Left lobe of liver (tissue), 2 donors: Measurements from ENCODE around the gene ALDH1B1. TPM values are rescaled to one million over a fixed set of nuclear protein-coding genes. Genes with fewer than 3 reads are reported as not detected.
A peak's percentile ranks its signal among the peaks of the same experiment; 100 is the strongest.
"Not testable (repeated sequence)": the region's sequence is repeated elsewhere in the genome, so short reads cannot be mapped to it uniquely, and the experiment has no call there.

Experiments
- ATAC-seq: fragments of 200-7000 bp; cut with Tn5 transposase; one replicate; pipeline ENCODE4 v1.9.1; 2020; ENCODE audit warnings: mild to moderate bottlenecking, moderate library complexity
- DNase-seq: peaks from one replicate; pipeline ENCODE4 v3.0.0-alpha.2; 2020; ENCODE audit warnings: low spot score
- total RNA-seq: library from RNA; stranded (reverse); gene quantifications from one replicate; pipeline ENCODE4 v1.2.1, GENCODE V29; 2021
- donor health status: DM: no; HTN: no; CAD: no; lungs with moderate emphysema.
- donor health status: DM: no; HTN: yes; CAD: no.

The ALDH1B1 gene
- total RNA-seq, 1 donor from 2014 or later: 53.7 TPM

DNA sequence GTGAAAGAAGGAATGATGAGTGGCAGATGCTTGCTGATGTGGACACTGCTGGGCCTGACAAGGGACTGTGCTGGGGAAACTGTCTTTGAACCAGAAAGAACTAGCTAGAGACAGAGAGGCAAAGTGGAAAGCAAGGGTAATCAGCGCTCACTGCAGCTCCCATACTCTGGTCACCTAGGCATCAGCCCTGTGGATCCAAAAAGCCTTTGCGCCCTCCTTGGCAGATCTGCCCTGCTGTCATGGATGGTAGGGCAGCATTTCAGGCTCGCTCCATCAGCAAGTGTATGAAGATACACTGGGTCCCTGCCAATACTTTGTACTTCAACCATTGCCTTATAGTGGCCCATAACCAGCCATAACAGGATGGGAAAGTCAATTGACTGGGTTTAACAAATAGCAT lies 6.6 kb upstream of the ALDH1B1 start:
- DNase-seq: no peak
- ATAC-seq: peak; percentile 9

DNA sequence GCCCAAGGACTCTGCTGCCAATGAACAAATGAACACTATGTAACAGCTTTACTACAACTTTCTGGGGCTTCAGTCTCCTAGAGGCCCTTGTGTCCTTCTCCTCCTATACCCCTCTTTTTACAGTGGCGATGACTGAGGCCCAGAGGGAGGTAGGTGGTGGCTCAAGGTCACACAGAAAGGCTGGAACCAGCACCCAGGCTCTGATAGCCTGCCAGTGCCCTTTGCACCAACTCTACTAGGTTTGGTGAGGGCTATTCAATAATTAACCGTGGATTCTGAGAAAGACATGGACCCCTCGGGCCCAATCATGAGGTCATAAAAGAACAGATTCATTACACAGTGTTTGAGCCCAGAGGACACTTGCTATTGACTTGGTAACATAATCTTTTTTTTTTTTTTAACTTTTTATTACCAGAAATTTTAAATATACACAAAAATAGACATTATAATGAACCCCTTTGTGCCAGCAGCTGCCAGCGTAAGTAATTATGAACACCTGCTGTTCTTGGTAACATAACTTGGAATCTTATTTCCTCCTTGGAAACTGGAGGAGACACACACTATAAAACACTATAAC lies 6.1 kb upstream of the ALDH1B1 start:
- ATAC-seq (peak; percentile 80), DNase-seq (peak; percentile 86)

- no peak for DNase-seq
- ATAC-seq: no peak
Measured at GRCh38 chr9:38387066-38387465, 5.4 kb upstream of the ALDH1B1 start.

GRCh38 chr9:38387751-38388150 lies 4.8 kb upstream of the ALDH1B1 start:
- no peak for ATAC-seq
- DNase-seq: no peak

GRCh38 chr9:38388283-38389223 lies 3.9 kb upstream of the ALDH1B1 start:
- DNase-seq: peak; percentile 85
- peak; percentile 50 for ATAC-seq

DNA sequence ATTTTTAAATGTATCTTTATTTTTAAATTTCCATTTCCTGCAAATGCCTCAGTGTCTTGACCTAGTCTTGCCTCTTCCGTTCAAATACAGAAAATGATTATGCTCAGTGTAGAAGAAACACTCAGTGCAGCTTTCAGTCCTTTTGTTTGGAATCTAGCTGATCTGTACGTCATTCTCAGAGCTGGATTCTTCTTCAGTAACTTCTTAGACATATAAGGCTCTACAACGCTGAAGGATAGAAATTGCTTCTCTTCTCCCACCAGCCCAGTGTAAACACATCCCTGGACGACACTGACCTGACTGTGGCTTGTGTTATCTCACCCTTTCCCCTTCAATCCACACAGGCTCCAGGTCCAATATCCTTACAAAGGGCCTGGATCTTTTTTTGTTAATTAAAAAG lies 3.2 kb upstream of the ALDH1B1 start:
- no peak for DNase-seq

GRCh38 chr9:38390442-38390841 lies 2.1 kb upstream of the ALDH1B1 start:
- ATAC-seq (no peak), DNase-seq (no peak)

More for the DNA sequence above, 3.2 kb upstream of the ALDH1B1 start:
- peak; percentile 20 for ATAC-seq

DNA sequence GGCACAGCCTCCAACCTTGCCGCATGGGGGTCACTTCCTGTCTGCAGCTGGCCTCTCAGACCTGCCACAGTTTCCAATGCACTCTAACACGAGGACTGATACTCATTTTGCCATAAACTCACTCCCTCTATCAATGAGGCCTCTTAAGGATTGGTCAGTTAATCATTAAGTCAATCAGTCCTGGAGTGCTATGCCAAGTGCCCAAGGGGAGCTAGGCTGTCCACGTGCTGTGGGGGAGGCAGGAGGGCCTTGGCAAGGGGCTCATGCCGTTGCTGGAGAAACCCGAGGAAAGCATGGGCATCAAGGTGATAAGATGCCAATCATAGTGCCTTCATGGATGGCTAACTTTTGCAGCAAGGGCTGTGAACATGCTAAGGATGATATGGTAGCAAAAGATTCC lies 1.7 kb upstream of the ALDH1B1 start:
- ATAC-seq: peak; percentile 2
- DNase-seq: peak; percentile 53

GRCh38 chr9:38391278-38392118 lies 1.0 kb upstream of the ALDH1B1 start:
- DNase-seq (no peak), ATAC-seq (no peak)

DNA sequence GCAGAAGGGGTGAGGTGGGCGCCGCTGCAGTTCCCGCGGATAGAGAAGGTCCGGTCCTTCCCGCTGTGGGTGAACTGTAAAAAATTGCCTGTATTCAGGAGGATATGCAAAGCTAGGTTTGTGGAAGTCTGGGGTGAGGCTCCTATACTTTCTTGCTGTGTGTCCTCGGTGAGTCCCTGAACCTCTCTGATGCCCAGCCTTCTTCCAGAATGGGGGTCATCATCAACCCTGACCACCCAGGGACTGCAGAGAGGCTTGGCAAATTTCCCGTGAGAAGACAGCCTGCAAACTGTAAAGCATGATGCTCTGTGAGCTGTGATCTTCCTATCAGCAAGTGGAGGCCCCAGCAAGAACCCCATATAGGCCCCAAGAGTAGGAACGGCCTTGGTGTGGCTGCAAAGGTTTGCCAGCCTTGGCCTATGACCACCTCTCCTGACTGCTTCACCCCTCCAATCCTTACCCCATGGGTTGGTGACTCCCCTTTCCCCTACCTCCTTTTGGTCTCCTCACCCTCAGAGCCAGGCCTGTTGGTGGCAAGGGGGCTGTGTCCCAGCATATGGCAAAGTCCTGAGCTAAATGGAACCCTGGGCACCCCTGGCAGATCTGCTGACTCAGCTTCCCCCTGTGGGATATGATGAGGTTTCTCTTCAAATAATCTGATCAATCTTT lies 760 bp downstream of the ALDH1B1 start:
- DNase-seq (no peak), ATAC-seq (no peak)

DNA sequence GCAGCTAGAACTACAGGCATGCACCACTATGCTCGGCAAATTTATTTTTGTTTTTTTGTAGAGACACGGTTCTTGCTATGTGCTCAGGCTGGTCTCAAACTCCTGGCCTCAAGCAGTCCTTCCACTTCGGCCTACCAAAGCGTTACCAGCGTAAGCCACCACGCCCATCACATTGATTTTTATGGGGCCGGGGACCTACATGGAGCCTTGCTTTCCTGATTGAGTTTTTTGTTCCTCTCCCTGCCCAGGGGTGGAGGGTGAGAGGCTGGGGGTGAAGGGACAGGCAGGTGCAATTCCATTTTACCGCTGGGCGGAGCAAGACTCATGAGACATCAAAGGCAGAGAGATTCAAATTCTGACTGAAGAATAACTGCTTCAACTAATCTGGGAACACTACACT lies 1.9 kb downstream of the ALDH1B1 start:
- ATAC-seq (no peak), DNase-seq (no peak)

DNA sequence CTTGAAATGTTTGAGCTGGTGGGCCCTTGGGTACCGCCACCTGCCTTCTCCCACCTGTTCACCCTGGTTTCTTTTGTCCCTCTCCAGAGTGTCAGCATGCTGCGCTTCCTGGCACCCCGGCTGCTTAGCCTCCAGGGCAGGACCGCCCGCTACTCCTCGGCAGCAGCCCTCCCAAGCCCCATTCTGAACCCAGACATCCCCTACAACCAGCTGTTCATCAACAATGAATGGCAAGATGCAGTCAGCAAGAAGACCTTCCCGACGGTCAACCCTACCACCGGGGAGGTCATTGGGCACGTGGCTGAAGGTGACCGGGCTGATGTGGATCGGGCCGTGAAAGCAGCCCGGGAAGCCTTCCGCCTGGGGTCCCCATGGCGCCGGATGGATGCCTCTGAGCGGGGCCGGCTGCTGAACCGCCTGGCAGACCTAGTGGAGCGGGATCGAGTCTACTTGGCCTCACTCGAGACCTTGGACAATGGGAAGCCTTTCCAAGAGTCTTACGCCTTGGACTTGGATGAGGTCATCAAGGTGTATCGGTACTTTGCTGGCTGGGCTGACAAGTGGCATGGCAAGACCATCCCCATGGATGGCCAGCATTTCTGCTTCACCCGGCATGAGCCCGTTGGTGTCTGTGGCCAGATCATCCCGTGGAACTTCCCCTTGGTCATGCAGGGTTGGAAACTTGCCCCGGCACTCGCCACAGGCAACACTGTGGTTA lies 3.3 kb downstream of the ALDH1B1 start:
- ATAC-seq (no peak), DNase-seq (no peak)

DNA sequence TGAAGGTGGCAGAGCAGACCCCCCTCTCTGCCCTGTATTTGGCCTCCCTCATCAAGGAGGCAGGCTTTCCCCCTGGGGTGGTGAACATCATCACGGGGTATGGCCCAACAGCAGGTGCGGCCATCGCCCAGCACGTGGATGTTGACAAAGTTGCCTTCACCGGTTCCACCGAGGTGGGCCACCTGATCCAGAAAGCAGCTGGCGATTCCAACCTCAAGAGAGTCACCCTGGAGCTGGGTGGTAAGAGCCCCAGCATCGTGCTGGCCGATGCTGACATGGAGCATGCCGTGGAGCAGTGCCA lies 3.8 kb downstream of the ALDH1B1 start:
- no peak for DNase-seq
- ATAC-seq: no peak

DNA sequence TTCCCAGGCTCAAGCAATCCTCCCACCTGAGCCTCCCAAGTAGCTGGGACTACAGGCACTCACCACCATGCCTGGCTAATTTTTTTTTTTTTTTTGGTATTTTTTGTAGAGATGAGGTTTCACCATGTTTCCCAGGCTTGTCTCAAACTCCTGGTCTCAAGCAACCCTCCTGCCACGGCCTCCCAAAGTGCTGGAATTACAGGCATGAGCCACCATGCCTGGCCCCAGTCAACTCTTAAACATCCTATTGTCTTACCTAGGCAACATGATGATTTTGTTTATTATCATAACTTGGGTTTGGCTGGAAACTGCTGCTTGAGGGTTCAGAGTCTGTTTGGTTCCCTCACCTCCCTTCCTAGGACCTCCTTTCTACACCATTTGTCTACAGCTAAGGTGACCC lies 6.7 kb downstream of the ALDH1B1 start:
- ATAC-seq, DNase-seq: not testable (repeated sequence)

- peak; percentile 59 for DNase-seq
- ATAC-seq: peak; percentile 76
Measured at GRCh38 chr9:38401994-38402393, 9.5 kb downstream of the ALDH1B1 start.

GRCh38 chr9:38404314-38404713 lies 11.8 kb downstream of the ALDH1B1 start:
- no peak for DNase-seq
- ATAC-seq: no peak

GRCh38 chr9:38405785-38406184 lies 13.3 kb downstream of the ALDH1B1 start:
- DNase-seq (no peak), ATAC-seq (no peak)

DNA sequence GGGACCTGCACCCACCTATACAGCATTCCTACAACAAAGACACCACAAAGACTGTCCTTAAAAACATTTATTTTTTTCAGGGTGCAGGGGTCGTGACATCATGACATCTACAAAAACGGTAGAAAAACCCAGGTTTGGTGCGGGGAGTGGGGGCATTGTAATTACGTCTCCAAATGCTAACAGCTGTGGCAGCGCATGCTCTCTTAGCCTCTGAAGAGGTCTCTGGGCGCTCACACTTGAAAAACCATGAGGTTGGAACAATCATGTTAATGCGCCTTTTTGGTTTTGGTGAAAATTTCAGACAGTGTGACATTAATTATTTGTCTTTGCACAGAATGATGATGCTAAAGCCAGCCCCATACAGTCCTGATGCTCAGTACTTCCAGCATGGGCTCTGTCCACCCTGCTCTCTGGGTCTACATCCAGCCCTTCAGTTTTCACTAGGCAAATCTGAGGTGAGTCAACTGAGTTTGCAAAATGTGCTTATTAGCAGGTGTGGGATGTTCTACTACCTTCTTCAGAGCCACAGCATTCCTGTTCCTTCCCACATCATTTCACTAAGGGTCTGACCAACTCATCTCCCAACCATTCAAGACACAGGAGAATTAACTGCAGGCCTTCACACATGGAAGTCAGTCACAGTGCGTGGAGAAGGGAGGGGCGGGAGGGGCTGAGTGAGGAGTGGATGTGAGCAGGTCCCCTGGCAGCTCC lies 14.1 kb downstream of the ALDH1B1 start:
- no peak for ATAC-seq
- no peak for DNase-seq

GRCh38 chr9:38408719-38409118 lies 16.2 kb downstream of the ALDH1B1 start:
- ATAC-seq (no peak), DNase-seq (no peak)

- DNase-seq (no peak), ATAC-seq (no peak)
Measured at GRCh38 chr9:38412751-38413150, 20.2 kb downstream of the ALDH1B1 start.
